NCI-H2107 (cell line): ENCODE measurements around the gene API5.

Experiments used
- DNase-seq: peaks from one replicate; lab custom pipeline; 2025; lab: John Stamatoyannopoulos, UW

The API5 gene

DNA sequence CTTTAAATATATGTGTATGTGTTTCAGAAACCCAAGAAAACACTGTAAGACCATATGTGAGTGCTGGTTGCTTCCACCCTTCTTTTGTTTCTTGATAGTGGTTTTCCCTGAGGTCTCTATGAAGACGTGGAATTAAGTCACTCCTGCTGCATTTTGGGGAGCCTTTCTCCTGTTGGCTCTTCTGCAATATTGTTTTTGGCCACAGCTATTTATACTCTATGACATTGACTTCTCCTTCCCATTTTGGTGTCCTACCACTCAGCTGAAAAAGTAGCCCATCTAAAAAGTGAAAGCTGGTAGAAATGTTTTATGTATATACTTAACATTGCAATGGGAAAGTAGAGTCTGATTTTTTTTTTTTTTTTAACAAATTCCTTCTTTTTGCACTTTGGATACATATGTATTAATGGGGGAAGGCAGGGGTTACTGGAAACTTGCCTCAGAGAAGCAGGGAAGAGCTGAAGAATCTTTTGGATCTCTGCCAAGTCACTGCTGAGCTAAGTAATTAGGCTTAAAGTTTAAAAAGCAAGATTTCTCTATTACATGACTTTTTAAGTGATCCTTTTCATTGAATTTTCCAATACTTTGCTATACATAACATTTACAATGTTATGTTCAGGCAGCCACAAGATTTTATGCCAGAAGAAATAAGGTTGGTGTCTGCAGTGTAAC is 48.7 kb downstream of the API5 start:
- no peak for DNase-seq

DNA sequence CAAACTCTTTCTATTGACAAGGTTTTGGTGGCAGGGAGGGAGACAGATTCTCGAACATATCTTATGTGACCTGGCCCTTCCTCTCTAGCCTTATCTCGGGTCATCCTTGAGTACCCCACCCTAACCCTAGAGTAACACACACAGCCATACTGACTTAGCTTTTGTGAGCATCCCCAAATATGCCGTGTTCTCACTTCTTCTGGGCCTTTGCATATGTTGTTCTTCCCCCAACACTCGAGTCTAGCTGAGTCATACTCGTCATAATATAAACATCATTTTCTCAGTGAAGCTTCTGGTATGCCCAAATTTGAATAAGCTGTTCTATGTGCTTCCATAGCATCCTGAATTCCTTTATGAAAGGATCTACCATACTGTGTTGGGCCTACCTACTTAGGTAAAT is 54.9 kb downstream of the API5 start:
- DNase-seq, result no peak

DNA sequence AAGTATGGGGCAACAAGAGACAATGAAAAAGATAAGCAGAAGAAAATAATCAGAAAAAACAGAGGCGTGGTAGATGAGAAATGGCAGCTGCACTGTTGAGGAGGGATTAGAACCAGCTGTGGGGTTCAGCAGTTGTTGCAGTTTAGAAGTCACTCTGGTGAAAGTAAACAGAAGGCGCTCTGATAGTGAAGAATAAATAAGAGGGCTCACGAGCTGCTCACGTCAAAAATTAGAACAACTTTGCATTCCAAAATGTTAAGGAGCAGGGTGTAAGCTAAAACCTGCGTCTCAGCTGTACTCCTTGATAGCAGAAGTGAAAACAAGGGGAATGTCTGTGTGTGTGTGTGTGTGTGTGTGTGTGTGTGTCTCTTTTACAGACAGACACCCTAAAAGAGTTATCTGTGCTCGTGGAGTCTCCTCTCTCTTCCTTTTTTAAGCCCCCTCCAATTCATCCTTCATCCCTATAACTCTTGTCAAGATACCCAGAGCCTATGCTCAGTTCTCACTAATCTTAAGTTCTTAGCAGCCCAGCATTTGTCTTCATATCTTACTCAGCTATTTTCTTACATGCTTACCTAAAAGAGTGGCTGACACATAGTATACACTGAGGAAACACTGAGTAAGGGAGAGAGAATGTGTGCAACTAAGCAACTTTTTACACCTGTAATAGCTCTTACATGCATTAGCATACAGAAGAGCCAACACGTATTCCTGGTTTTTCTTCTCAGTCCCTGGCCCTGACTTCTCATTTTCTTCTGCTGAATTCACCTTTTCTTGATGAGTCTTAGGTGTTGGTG is 55.8 kb downstream of the API5 start:
- DNase-seq, result no peak

DNA sequence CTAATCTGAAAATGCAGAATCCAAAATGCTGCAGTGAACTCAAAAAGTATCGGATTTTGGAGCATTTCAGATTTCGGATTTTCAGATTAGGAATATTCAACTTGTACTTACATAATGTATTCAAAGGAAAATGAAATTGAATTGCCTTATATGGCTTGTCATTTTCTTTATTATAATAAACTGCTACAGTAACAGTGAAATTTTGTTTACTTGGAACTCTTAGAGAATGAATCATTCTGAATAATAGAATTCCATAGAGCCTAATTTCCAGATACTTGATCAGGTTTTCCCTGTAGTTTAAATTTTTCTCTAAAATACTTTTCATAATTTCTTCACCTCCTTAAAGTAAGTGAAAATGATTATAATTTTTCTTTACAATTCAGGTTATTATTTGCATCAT is 64.3 kb downstream of the API5 start:
- DNase-seq, result no peak

DNA sequence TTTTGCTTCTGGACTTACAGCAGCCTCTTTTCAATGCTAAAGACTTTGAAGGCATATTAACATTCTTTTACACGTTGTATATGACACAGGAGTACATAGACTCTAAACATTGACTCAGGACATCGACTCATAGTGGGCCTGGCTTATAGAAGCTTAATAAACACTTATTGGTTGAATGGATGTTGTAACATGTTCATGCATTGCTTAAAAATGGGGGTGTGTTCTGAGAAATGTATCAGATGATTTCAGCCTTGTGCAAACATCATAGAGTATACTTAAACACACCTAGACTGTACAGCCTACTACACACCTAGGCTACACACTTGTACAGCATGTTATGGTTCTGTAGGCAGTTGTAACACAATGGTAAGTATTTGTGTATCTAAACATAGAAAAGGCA is 64.8 kb downstream of the API5 start:
- DNase-seq, result no peak

DNA sequence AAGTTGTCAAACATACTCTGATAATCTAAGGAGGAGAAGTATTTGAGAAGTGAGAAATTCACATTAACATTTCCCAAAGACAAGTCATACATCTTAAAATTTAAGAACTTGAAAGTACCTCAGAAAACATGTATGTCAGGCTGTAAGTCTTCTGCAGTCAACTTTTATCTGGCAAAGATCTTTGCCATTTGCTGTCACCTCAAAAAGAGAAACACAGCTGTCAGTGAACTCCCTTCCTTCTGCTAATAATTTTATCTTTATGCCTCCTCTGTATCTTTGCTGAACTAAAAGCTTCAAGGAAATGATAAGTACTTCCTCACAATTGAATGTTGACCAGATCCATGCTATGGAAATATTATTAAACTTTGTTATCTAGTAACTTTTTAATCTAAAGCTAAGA is 65.6 kb downstream of the API5 start:
- DNase-seq, result no peak

DNA sequence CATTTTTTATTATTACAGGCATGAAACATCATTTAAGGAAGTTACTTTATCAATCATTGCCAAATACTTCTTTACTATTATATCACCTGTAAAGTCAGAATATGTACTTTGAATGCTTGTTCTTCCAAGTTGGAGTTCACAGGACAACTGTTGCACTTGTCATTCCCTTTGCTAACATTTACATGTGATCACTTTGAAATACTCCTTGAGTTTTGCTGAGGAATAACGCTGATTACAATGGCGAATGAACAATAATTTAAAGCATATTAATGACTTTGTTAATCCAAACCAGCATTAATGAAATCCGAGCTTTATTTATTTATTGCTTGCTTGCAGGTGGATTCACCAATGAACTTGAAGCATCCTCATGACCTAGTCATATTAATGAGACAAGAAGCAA is 67.1 kb downstream of the API5 start:
- no peak for DNase-seq

DNA sequence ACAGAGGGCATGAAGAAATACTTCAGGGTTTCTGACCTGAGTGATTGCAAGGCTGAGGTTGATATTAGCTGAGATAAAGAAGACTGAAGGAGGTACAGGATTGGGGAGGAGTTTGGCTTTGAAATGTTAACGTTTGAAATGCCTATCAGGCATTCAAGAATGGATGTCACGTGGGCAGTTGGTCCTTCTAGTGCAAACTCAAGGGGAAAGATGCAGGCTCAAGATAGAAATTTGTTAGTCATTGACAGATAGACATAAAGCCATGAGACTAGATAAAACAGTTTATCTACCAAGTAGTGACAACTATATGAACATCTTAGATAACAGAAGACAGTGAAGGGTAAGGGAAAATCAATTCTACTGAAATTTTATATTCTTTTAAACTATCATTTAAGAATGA is 70.0 kb downstream of the API5 start:
- DNase-seq, result no peak

DNA sequence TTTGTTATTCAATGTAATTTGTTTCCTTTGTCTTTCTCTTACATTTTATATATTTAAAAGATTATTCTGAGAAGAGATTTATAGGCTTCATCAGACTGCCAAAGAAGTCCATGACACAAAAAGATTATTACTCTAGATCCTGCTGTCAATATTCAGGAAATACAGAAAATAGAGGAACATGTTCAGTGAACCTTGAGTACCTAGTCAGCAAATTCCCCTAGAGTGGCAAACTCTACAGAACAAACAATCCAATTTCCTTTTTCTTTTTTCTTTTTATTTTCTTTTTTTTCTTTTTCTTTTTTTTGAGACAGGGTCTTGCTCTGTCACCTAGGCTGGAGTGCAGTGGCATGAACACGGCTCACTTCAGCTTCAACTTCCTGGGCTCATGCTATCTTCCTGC is 70.8 kb downstream of the API5 start:
- DNase-seq, result no peak

DNA sequence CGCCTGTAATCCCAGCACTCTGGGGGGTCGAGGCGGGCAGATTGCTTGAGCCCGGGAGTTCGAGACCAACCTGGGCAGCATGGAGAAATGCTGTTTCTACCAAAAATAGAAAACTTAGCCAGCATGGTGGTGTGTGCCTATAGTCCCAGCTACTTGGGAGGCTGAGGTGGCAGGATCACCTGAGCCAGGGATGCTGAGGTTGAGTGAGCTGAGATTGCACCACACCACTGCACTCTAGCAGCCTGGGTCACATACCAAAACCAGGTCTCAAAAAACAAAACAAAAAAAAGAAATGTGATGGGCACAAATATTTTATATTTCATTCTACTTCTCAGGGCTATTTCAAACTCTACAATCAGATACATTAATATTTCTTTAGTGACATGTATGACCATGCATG is 72.6 kb downstream of the API5 start:
- DNase-seq, result no peak

DNA sequence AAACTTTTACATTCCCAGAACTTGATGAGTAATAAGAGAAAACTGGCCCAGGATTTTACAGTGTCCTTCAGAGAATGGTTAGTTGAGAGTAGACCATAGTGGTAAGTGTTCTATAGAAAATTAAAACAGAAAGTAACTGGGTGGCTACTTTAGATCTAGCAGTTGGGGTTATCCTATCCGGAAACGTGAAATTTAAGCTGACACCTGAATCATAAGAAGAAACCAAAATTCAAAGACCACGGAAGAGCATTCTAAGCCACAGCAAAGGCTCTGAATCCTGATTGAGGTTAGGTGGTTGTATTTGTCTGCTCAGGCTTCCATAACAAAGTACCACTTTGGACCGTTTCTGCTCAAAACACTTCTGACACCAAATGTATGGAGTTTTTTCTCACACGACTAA is 80.9 kb downstream of the API5 start:
- DNase-seq, result no peak

DNA sequence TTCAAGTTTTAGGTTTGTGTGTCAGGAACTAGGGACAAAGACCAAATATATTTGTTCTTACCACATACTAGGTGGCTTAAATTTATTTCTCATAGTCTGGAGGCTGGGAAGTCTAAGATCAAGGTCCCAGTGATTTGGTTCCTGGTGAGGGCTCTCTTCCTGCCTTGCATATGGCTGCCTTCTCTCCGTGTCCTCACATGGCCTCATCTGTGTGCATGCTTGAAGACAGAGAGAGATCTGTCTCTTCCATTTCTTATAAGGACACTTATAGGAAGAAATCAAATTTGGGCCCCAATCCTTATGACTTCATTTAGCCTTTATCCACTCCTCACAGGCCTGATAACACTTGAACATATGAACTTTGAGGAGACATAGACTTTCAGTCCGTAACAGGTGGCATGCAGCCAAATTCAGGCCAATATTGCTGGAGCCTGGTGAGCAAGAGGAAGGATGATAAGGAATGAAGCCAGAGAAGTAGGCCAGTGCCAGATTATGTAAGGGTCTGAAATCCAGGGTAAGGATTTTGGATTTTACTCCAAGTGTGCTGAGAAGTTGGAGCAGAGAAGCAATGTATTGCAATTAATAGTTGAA is 82.1 kb downstream of the API5 start:
- no peak for DNase-seq
